Subcutaneous adipose tissue (tissue), 4 donors: ENCODE results near the gene PDZRN4. TPM values are rescaled to one million over a fixed set of nuclear protein-coding genes. Genes with fewer than 3 reads are reported as not detected.

Experiments used
- CTCF ChIP-seq: fragments of 450-650 bp; IDR thresholded peaks from one replicate; pipeline ENCODE4 v1.5.1; 2016; ENCODE audit warnings: low read depth, mild to moderate bottlenecking, control low read depth, antibody characterized with exemption, moderate library complexity
- total RNA-seq, 4 donors: library from RNA; depleted of rRNA; stranded (reverse); fragments of >200 nt; gene quantifications; one replicate each; pipeline ENCODE4 v1.1.0, GENCODE V29; 2016

Gene PDZRN4
- total RNA-seq, 4 donors from 2014 or later = 0.49 to 11.7 (median 2.2) TPM

GRCh38 chr12:41496009-41496408 is 307.9 kb downstream of the PDZRN4 start:
- TF ChIP-seq CTCF = no peak

GRCh38 chr12:41497409-41497808 is 309.3 kb downstream of the PDZRN4 start:
- no peak for TF ChIP-seq CTCF

- TF ChIP-seq CTCF = no peak
Observed at GRCh38 chr12:41504976-41505375, 316.9 kb downstream of the PDZRN4 start.

GRCh38 chr12:41507286-41507685 is 319.2 kb downstream of the PDZRN4 start:
- no peak for TF ChIP-seq CTCF

- no peak for TF ChIP-seq CTCF
Observed at GRCh38 chr12:41509271-41510055, 321.3 kb downstream of the PDZRN4 start.

GRCh38 chr12:41510470-41510869 is 322.4 kb downstream of the PDZRN4 start:
- TF ChIP-seq CTCF = no peak

GRCh38 chr12:41511247-41511646 is 323.1 kb downstream of the PDZRN4 start:
- no peak for TF ChIP-seq CTCF
